ENCODE results near the gene RNF212B. TPM values are rescaled to one million over a fixed set of nuclear protein-coding genes. Genes with fewer than 3 reads are reported as not detected.
A peak's percentile ranks its signal among the peaks of the same experiment; 100 is the strongest.

The RNF212B gene
- total RNA-seq, 1 experiment from 2014 or later: 0.39 TPM

DNA sequence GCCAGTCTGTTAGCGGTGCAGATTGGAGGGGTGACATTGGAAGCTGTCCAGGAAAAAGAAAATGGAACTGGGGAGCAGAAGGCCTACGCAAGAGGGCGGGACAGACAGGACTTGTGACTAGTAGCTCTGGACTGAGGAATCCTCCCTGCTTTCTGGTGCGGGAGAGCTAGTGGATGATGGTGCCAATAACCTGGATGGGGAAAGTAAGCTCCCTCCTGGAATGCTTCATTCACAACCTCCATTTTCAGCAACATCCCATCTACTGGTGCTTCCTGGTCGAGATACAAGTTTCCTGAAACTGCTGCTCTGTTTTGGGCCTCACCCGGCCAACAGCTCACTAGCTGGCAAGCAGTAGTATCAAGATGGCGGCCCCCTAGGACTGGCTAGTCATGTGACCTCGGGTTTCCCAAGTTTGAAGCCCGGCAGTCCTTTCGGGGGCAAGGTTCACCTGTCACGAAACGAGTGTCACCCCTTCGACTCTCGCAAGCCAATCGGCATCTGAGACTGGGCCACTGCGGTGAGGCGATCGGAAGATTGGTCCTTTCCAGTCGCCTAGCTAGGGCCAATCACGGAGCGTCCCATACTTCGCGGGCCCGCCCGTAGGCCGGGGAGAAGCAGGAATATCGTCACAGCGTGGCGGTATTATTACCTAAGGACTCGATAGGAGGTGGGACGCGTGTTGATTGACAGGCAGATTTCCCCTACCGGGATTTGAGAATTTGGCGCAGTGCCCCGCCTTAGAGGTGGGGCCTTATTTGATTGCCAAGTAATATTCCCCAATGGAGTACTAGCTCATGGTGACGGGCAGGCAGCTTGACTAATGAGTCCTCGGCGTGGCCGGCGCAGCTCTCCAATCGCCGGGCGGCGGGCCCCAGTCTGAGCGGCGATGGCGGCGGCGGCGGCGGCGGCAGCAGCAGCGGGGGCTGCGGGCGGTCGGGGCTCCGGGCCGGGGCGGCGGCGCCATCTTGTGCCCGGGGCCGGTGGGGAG lies 83.1 kb downstream of the RNF212B start, which contains the start of gene PABPN1:
PABPN1 (plus strand) TSS at position 874 of the 988 bp plus-strand sequence; CDS start at position 887, 13 bp downstream.
- Histone ChIP-seq H3T11ph (ENCODE audit: low read length) (no peak within 1 kb of the TSS), H3K23me2 (ENCODE audit: insufficient read length, low read depth, low read length, poor library complexity, severe bottlenecking) (peaks cover 13% of the 10 kb centered on the region), H2BK120ac (ENCODE audit: low read depth, low read length, poor library complexity, severe bottlenecking) (peak within 1 kb of the TSS; percentile 91), H2BK12ac (ENCODE audit: insufficient read length, low read depth, low read length) (no peak within 1 kb of the TSS), H4K5ac (ENCODE audit: insufficient read length, low read depth, low read length) (peak within 1 kb of the TSS; percentile 92), H3K9ac (ENCODE audit: extremely low read depth, insufficient read length, low read length) (peak within 1 kb of the TSS; percentile 97), H3K18ac (ENCODE audit: insufficient read length, low read depth, low read length) (peak within 1 kb of the TSS; percentile 83), H2BK15ac (ENCODE audit: low read depth, low read length) (no peak within 1 kb of the TSS), H3K4ac (ENCODE audit: low read depth, low read length) (no peak within 1 kb of the TSS; the same call in 1 of the 2 replicates), H3K27ac (ENCODE audit: insufficient read length, low read depth, low read length) (peak within 1 kb of the TSS; percentile 94), H2BK20ac (ENCODE audit: low read depth, low read length, poor library complexity, severe bottlenecking) (no peak within 1 kb of the TSS), H4K91ac (ENCODE audit: insufficient read length, low read depth, low read length) (peak within 1 kb of the TSS; percentile 14), H3K79me1 (ENCODE audit: insufficient read depth, low read depth, low read length, poor library complexity, severe bottlenecking) (peaks cover 4% of the 10 kb centered on the region), H3K4me1 (ENCODE audit: insufficient read depth, low read length) (peaks cover 3% of the 10 kb centered on the region; the same call in 1 of the 2 replicates), H3K27me3 (ENCODE audit: insufficient read depth, low read length) (no peaks in the 10 kb centered on the region), H4K20me1 (ENCODE audit: control insufficient read depth, insufficient read depth, insufficient read length) (no peaks in the 10 kb centered on the region), H3K4me2 (ENCODE audit: insufficient read depth, insufficient read length, low read length) (peak within 1 kb of the TSS; percentile 94), H3K23ac (ENCODE audit: insufficient read length, low read depth, low read length) (no peak within 1 kb of the TSS), H2BK5ac (ENCODE audit: insufficient read length, low read length) (peak within 1 kb of the TSS; percentile 13), H2AK5ac (ENCODE audit: insufficient read length, low read length) (no peak within 1 kb of the TSS), H3K56ac (ENCODE audit: insufficient read length, low read depth, low read length) (no peak within 1 kb of the TSS), H2AFZ (ENCODE audit: low read length) (no peak within 1 kb of the TSS), H4K8ac (replicated peaks; ENCODE audit: insufficient read length, low read depth, low read length) (peak within 1 kb of the TSS; percentile 19), H3K14ac (ENCODE audit: insufficient read depth, low read length) (peak within 1 kb of the TSS; percentile 87), H3K9me3 (ENCODE audit: control insufficient read depth, low read depth, low read length) (no peaks in the 10 kb centered on the region), H3K79me2 (ENCODE audit: insufficient read depth, low read length) (peaks cover 10% of the 10 kb centered on the region; the same call in 1 of the 2 replicates)
- Mint-ChIP-seq H3K9me3 (no peaks in the 10 kb centered on the region; a peak in 1 of 5 replicates), H3K27ac (peak within 1 kb of the TSS; percentile 99), H3K4me3 (peak within 1 kb of the TSS; percentile 95 to 97), H3K27me3 (ENCODE audit: low read depth) (no peaks in the 10 kb centered on the region), H3K36me3 (ENCODE audit: insufficient read depth in 1 of 3, low read depth in 3 of 3) (peaks cover 34 to 46% (median 44%) of the 10 kb centered on the region in 3 experiments), H3K4me1 (peaks cover 22 to 28% of the 10 kb centered on the region in 2 experiments)
- TF ChIP-seq, protein P1, sequence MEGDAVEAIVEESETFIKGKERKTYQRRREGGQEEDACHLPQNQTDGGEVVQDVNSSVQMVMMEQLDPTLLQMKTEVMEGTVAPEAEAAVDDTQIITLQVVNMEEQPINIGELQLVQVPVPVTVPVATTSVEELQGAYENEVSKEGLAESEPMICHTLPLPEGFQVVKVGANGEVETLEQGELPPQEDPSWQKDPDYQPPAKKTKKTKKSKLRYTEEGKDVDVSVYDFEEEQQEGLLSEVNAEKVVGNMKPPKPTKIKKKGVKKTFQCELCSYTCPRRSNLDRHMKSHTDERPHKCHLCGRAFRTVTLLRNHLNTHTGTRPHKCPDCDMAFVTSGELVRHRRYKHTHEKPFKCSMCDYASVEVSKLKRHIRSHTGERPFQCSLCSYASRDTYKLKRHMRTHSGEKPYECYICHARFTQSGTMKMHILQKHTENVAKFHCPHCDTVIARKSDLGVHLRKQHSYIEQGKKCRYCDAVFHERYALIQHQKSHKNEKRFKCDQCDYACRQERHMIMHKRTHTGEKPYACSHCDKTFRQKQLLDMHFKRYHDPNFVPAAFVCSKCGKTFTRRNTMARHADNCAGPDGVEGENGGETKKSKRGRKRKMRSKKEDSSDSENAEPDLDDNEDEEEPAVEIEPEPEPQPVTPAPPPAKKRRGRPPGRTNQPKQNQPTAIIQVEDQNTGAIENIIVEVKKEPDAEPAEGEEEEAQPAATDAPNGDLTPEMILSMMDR (conservative IDR thresholded peaks at IDR 0.05): no peak
- peak; percentile 100 for DNase-seq
- no CpG with 5 or more reads among the region's 63 CpGs for WGBS (ENCODE audit: extremely low coverage, insufficient read length, low lambda C conversion rate)
